HG03565 (cell line): Measurements from ENCODE around the gene EZR.

Source experiments
- ATAC-seq: cut with Tn5 transposase; IDR thresholded peaks from one replicate; pipeline ENCODE4 v1.9.1; 2021; ENCODE audit warnings: mild to moderate bottlenecking, moderate library complexity; ENCODE audit not compliant: unreplicated experiment

EZR gene

DNA sequence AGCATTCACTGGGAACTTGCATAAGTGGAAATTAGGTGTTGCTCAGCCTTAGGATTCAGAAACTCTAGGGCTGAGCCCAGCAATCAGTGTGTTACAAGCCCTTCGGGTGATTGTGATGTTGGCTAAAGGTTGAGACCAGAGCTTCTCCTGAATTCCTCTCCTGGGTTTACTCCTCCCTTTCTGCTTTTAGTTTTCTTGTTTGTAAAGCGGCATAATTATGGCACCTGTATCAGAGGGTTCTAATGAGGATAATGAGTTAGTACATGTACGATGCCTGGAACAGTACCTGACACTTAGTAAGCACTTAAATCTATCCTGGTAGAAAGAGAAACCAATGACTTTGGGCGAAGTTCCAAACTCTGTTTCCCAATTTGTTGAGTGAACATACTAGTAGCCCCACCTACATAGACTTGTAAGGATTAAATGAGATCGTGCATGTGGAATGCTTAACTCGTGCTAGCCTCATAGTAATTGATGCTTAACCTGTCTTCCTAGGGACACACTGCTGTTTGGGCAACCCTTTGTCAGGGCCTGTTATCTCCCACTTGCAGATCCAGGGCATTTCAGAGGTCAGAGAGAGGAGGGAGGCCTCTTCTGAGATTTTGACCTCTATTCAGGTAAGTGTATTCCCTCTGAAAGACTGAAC lies 932 bp upstream of the EZR start:
- no peak for ATAC-seq

DNA sequence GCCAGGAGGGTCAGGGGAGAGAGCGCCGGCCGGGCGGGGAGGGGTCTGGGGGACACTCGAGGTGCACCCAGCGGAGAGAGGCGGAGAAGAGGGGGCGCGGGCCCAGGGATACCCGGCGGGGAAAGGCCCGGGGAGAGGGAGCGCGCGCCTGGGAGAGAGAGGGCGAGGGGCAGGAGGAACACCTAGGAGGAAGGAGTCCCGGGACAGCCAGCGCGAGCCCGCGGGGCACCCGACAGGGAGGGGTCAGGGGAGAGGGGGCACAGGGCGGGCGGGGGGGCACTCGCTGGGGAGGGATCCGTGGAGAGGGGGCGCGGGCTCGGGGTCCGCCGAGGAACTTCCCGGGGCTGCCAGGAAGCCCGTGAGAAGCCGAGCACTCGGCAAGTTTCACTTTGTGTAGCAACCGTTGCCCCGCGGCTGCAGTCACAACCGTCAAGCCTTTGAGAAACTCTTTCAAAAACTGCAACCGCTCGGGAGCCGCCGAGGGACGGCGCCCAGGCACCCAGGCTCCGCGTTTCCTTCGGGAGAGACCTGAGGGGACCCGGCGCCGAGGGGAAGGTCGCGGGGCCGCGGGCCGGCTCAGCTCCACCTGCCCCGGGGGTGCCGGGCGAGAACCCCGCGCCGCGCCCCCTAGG lies 471 bp downstream of the EZR start:
- ATAC-seq: peak; percentile 15

DNA sequence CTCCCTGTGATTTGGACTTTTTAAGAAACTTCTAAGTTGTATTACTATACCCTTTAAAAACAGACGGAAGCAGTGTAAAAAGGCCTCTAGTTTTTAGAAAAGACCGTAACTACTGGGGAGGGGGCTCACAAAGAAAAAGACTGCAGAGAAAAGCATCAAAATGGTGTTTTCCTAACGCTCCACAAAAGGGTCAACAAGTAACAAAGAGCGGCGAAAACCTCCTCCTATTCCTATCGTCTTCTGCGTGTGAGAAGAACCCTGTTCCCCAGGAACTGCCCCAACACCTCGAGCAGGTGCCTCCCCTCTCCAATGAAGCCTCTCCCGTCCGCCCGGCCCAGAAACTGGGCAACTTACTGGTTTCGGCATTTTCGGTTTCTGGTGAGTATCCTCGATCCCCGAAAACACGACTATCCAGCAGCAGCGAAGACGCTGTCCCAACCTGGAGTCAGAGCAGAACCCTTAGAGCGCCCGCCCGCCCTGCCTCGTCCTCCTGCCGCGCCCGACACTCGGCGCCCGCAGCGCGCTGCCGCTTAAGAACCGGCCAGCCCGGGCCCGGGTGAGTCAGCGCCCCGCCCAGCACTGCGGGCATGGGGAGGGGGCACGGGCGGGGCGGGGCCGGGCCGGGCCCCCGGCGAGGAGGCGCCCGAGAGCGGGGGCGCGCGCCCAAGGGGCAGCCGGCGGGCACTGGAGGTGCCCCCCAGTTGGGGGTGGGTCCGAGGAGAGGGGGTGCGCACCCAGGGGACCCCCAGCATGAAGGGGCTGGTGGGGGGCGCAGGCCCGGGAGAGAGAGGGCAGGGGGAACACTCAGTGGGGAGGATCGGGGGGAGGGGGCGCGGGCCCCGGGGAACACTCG lies 1.2 kb downstream of the EZR start:
- ATAC-seq: no peak

GRCh38 chr6:158816803-158817727 lies 2.1 kb downstream of the EZR start:
- no peak for ATAC-seq

DNA sequence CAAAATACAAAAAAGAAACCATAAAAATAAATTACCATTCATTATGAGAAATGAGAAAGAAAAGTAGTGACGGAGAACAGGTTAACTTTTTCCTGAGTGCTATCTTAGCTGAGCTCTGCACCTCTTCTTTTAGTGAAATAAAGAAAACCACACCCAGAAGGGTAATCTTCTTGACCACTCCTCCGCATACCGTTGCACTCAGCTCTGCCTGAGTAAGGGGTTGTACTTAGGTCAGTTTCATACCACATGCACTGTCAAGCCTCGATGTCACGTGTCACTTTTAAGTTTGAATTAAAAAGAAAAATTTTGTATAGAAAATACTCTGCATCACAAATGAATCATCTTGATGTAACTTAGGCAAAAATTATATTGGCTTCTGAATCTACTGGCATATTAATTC lies 2.8 kb downstream of the EZR start:
- ATAC-seq: peak; percentile 25

DNA sequence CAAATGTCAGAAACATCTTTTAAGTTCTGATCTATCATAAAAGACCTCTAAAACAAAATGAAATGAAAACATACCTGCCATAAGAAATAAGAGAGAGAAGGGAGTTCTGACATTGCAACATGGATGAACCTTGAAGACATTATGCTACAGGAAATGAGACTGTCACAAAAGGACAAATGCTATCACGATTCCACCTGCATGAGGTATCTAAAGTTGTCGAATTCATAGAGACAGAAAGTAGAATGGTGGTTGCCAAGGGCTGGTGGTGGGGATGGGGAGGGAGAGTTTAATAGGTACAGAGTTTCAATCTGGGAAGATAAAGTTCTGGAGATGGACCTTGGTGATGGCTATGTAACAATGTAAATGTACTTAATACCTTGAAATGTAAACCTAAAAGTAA lies 3.3 kb downstream of the EZR start:
- no peak for ATAC-seq

DNA sequence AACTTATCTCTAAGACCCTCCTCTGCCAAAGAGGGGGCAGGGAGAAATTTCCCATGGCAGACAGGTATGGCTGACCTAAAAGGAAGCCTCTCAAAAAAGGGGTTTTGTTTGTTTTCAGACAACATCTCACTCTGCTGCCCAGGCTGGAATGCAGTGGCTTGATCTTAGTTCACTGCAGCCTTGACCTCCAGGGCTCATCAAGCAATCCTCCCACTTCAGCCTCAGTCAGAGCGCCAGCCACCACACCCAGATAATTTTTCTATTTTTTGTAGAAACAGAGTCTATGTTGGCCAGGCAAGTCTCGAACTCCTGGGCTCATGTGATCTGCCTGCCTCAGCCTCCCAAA lies 3.8 kb downstream of the EZR start:
- no peak for ATAC-seq

GRCh38 chr6:158813032-158813431 lies 6.1 kb downstream of the EZR start:
- no peak for ATAC-seq

GRCh38 chr6:158812611-158813010 lies 6.6 kb downstream of the EZR start:
- ATAC-seq: no peak

GRCh38 chr6:158810155-158811095 lies 8.7 kb downstream of the EZR start:
- no peak for ATAC-seq

DNA sequence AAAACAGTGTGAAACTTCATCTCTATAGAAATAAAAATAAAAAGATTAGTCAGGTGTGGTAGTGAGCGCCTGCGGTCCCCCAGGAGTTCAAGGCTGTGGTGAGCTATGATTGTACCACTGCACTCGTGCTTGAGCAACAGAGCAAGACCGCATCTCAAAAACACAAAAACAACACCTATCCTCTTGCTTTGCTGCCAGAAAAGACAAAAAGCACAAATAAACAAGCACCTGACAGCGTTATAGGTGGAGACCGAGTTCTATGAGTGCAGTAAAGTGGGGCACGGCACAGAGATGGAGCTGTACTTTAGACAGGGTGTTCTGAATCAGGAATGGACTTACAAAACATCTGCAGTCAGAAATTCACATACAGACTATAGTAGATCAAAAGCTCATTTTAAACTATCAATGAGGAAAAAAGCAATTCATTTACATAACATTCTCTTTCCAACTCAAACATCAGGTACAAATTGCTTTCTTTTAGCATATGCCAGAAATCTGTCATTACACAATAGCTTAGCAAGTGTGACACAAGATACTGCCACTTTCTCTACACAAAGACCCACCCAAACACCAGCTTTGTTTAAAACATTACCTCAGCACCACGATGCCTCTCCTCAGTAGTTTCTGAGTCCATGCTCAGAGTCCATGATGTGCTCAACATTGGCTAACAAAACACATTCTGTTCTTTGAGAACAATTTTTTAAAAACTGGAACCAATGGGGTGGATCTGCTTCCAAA lies 10.1 kb downstream of the EZR start:
- ATAC-seq: peak; percentile 70

DNA sequence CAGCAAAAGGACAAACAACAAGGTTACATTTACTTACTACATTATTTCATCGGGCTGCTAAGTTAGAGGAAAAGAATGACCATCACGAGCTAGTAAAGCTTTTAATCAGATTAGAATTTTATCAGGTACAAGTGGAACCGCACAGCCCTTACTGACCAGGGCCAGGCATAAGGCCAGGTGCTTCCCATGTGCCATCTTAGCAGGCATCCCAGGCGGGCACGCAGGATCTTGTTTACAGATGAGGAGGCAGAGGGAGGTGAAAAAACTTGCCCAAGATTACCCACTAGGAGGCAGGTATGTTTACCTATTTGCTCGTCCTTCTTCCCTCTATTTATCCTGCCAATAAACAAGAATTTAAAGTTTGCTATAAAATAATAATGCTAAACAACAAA lies 10.7 kb downstream of the EZR start:
- ATAC-seq: no peak

DNA sequence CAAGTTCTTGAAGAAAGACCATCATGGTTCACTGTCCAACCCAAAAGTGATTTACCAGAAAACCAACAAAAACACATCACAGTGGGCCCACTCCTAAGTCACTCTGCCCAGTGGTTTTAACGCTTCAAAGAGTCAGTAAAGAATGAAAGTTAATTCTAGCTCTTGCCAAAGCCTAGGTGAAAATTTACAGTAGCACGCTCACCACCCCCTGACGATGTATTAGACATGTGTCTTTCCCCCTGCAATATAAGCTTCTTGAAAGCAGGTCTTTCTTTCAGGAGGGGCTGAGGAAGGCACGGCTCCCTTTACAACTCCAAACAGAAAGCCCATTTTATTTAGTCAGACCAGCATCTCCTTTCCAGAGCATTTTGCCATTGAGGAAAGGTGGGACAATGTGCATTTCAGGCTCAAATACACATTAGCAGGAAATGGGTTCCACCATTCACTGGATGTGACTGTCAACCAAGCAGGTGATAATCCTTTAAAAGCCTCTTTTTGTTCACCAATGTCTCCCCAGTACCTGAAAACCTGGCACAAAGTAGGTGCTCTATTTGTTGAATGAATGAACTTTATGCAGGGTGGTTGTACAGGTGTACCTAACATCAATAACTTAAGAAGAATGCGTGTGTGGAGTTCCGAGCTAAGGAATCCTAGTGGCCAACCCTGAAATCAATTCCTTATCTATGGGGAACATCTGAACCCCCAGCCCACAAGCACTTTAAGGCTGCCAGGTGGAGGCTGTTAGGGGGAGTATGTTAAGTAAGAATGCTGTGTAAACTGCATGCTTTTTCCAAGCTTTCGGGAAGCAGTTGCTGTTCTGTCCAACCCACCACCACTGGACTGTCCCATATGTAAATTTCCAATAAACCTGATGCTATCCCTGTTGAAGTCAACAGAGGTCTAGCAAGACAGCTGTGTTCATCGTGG lies 11.4 kb downstream of the EZR start:
- ATAC-seq: no peak

- ATAC-seq: no peak
Observed at GRCh38 chr6:158805698-158806377, 13.3 kb downstream of the EZR start.

- ATAC-seq: no peak
Observed at GRCh38 chr6:158804207-158804606, 15.0 kb downstream of the EZR start.

DNA sequence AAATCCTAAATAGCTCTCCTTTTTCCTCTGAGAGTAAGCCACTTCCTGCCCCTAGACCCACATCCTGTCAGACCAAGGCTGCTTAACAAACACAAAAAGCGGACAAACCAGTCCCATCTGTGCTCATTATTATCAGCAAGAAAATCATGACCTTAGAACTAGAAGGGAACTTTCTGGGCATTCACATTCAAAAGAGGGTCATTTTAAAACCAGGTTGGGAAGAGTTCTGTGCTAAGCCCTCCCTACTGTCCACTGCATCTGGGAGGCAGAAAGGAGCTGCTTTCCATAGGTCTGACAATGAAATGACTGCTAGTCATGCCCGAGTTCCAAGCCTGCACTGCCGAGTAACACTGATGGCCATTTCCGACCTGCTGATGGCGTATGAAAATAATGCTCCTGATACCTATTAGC lies 15.4 kb downstream of the EZR start:
- ATAC-seq: no peak

GRCh38 chr6:158801655-158802294 lies 17.4 kb downstream of the EZR start:
- no peak for ATAC-seq
